Measurements from ENCODE around the gene MYH11.

- TF ChIP-seq POLR2AphosphoS5 (IDR thresholded peaks at IDR 0.05; ENCODE audit: low read depth, low read length) (no peak), SPI1 (IDR thresholded peaks at IDR 0.05; ENCODE audit: low read depth, low read length) (no peak), TAF1 (IDR thresholded peaks at IDR 0.05; ENCODE audit: low read depth, low read length) (no peak), POLR2A (IDR thresholded peaks at IDR 0.05; ENCODE audit: low read depth, low read length) (no peak), POU2F2 (IDR thresholded peaks at IDR 0.05; ENCODE audit: low read depth, low read length) (no peak)
These were observed 2.3 kb upstream of the MYH11 start for GRCh38 chr16:15858921-15859668.

Data from GM12891 (cell line).